DND-41 (cell line): ENCODE measurements around the gene NCSTN.

ENCODE experiments used
- ATAC-seq: fragments of 200-7000 bp; cut with Tn5 transposase; 3 replicates; pipeline ENCODE4 v1.9.1; 2021; ENCODE audit warnings: low read depth; ENCODE audit not compliant: insufficient read depth
- DNase-seq: peaks from one replicate; pipeline ENCODE4 v3.0.0-alpha.2; 2020
- H2AFZ ChIP-seq: 2 replicates; pipeline ENCODE4 v1.6.0; 2012; ENCODE audit warnings: low read depth, low read length
- H3K27ac ChIP-seq: 2 replicates; pipeline ENCODE4 v1.5.1; 2012; ENCODE audit warnings: low read length, inconsistent platforms
- H3K27me3 ChIP-seq: fragments of 200-600 bp; sonication (generic); 2 replicates; pipeline ENCODE4 v1.6.0; 2012; ENCODE audit warnings: low read length, mild to moderate bottlenecking, inconsistent platforms; ENCODE audit not compliant: insufficient read depth, poor library complexity
- H3K36me3 ChIP-seq: 2 replicates; pipeline ENCODE4 v1.5.1; 2012; ENCODE audit warnings: low read length, inconsistent platforms; ENCODE audit not compliant: insufficient read depth
- H3K4me1 ChIP-seq: 2 replicates; pipeline ENCODE4 v1.5.1; 2012; ENCODE audit warnings: mild to moderate bottlenecking, low read length; ENCODE audit not compliant: insufficient read depth
- H3K4me2 ChIP-seq: 2 replicates; pipeline ENCODE4 v1.6.0; 2012; ENCODE audit warnings: mild to moderate bottlenecking, moderate library complexity, low read length, inconsistent platforms; ENCODE audit not compliant: insufficient read depth
- H3K4me3 ChIP-seq, 2 experiments: fragments of 200-600 bp in 1 of 2; shearing (Covaris generic) in 1 of 2; 2 replicates each; pipeline ENCODE4 v1.5.1; 2012 to 2016; ENCODE audit warnings: inconsistent platforms in 2 of 2, low read length in 2 of 2, mild to moderate bottlenecking in 2 of 2, low read depth in 1 of 2, moderate library complexity in 1 of 2
- H3K79me2 ChIP-seq: 2 replicates; pipeline ENCODE4 v1.6.0; 2012; ENCODE audit warnings: low read length, inconsistent platforms; ENCODE audit not compliant: insufficient read depth
- H3K9ac ChIP-seq: 2 replicates; pipeline ENCODE4 v1.6.0; 2012; ENCODE audit warnings: low read depth, mild to moderate bottlenecking, inconsistent platforms, low read length, moderate library complexity
- H3K9me3 ChIP-seq: 2 replicates; pipeline ENCODE4 v1.5.1; 2012; ENCODE audit warnings: low read length, moderate library complexity, mild to moderate bottlenecking, inconsistent platforms; ENCODE audit not compliant: insufficient read depth, severe bottlenecking
- H4K20me1 ChIP-seq: 2 replicates; pipeline ENCODE4 v1.6.0; 2012; ENCODE audit warnings: low read length; ENCODE audit not compliant: insufficient read depth
- EZH2 ChIP-seq: IDR thresholded peaks from 3 replicates; pipeline ENCODE4 v1.6.1; 2012; ENCODE audit warnings: borderline replicate concordance, low read depth, mild to moderate bottlenecking, moderate library complexity, low read length, inconsistent platforms; ENCODE audit not compliant: severe bottlenecking
- TF ChIP-seq, protein P1 (sequence below): IDR thresholded peaks from 2 replicates; pipeline ENCODE4 v1.5.1; 2012; ENCODE audit warnings: borderline replicate concordance, low read length, moderate library complexity, mild to moderate bottlenecking; ENCODE audit not compliant: poor library complexity, severe bottlenecking; ENCODE audit errors: extremely low read depth

NCSTN gene

DNA sequence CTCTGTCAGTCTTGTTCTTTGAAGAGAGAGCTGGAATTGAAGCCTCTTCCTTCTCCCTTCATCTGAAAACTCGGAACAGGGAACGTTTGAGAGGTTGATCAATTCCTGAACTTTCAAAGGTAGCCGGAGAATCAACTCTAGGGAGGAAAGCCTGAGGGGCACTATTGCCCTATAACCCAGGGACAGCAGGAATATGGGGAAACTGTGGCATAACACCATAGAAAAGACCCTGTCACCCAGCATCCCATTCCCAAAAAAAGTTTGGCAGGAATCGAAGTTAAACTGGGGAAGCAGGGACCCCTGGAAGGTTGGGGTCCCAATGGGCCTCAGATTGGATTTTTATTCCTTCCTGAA is 18.6 kb downstream of the NCSTN start:
- Histone ChIP-seq H3K27me3 (no peaks in the 10 kb centered on the region), H4K20me1 (no peaks in the 10 kb centered on the region), H3K4me1 (no peaks in the 10 kb centered on the region), H3K9me3 (no peaks in the 10 kb centered on the region), H3K4me3 (no peak overlapping the region), H3K79me2 (no peaks in the 10 kb centered on the region), H2AFZ (no peak overlapping the region), H3K4me2 (no peak overlapping the region), H3K36me3 (peaks cover 16% of the 10 kb centered on the region), H3K27ac (no peak overlapping the region), H3K9ac (no peak overlapping the region)
- TF ChIP-seq EZH2: no peak
- TF ChIP-seq, protein P1, sequence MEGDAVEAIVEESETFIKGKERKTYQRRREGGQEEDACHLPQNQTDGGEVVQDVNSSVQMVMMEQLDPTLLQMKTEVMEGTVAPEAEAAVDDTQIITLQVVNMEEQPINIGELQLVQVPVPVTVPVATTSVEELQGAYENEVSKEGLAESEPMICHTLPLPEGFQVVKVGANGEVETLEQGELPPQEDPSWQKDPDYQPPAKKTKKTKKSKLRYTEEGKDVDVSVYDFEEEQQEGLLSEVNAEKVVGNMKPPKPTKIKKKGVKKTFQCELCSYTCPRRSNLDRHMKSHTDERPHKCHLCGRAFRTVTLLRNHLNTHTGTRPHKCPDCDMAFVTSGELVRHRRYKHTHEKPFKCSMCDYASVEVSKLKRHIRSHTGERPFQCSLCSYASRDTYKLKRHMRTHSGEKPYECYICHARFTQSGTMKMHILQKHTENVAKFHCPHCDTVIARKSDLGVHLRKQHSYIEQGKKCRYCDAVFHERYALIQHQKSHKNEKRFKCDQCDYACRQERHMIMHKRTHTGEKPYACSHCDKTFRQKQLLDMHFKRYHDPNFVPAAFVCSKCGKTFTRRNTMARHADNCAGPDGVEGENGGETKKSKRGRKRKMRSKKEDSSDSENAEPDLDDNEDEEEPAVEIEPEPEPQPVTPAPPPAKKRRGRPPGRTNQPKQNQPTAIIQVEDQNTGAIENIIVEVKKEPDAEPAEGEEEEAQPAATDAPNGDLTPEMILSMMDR: no peak
- DNase-seq: no peak
- no peak for ATAC-seq

DNA sequence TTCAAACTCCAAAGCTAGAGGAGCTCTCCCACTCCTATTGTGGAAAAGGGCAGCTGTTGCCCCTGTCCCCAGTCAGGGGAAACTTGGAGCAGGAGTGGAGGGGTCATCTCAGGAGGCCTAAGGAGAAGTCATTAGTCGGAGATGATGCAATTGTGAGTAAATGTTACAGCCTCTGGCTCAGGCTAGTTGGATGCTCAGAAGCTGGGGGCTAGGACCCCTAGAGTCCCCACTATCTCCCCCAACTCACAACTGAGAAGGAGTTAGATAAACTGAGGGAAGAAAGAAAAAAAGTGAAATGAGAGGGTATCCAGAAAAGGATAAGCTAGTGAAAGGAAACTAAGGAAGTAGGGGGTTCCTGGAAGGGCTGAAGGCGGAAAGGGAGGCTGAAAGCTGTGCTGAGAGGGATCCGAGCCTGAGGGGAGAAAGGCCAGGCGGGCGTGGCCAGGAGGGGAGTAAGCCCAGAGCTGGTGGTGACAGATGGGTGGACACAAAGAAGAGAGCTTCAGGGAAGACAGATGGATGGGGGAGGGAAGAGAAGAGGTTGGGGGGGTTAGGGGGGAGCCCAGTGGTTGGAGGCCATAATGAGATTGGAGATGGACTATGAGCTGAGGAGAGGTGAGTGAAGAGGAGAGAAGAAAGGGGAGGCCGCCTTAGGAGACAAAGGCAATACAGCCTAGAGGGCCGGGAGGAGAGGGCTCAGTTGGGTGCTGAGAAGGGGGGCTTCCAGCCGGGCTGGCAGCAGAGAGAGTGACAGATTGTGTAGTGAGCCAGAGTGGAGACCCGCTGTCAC is 19.2 kb downstream of the NCSTN start:
- DNase-seq (no peak), ATAC-seq (no peak)
- Histone ChIP-seq H3K27me3 (no peaks in the 10 kb centered on the region), H3K4me2 (no peak overlapping the region), H3K9ac (no peak overlapping the region), H3K36me3 (peaks cover 11% of the 10 kb centered on the region), H3K27ac (no peak overlapping the region), H4K20me1 (no peaks in the 10 kb centered on the region), H3K4me1 (no peaks in the 10 kb centered on the region), H2AFZ (no peak overlapping the region), H3K9me3 (no peaks in the 10 kb centered on the region), H3K79me2 (no peaks in the 10 kb centered on the region), H3K4me3 (no peak overlapping the region)
- TF ChIP-seq EZH2: no peak
- TF ChIP-seq, protein P1: no peak

DNA sequence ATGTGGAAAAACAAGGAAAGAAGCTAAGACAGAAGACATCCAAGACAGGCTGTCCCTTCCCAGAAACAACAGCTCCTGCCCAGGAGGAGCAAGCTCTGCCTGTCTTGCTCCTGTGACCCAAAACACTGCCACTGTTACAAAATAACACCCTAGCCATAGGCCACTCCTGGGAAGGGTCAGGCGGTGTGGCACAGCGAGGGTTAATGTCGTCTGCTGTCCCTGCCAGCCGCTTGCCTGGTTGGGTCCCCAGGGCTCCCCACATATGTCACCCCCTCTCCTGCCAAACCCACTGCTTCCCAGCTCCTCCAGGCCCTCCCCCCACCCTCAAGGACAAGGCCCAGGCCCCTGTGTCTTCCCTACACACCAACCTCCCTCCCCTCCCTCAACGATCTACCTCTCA is 19.8 kb downstream of the NCSTN start:
- no peaks in the 10 kb centered on the region for H4K20me1 ChIP-seq
- no peak overlapping the region for H3K27ac ChIP-seq
- no peak overlapping the region for H3K4me3 ChIP-seq
- no peak overlapping the region for H3K9ac ChIP-seq
- TF ChIP-seq, protein P1: no peak
- TF ChIP-seq EZH2: no peak
- H3K79me2 ChIP-seq: no peaks in the 10 kb centered on the region
- no peak for DNase-seq
- no peaks in the 10 kb centered on the region for H3K27me3 ChIP-seq
- no peak overlapping the region for H2AFZ ChIP-seq
- H3K4me1 ChIP-seq: no peaks in the 10 kb centered on the region
- no peaks in the 10 kb centered on the region for H3K9me3 ChIP-seq
- no peak overlapping the region for H3K4me2 ChIP-seq
- peaks cover 10% of the 10 kb centered on the region for H3K36me3 ChIP-seq
- no peak for ATAC-seq
